PC-9 (cell line): Measurements from ENCODE around the gene CNKSR1. TPM values are rescaled to one million over a fixed set of nuclear protein-coding genes. Genes with fewer than 3 reads are reported as not detected.
A peak's percentile ranks its signal among the peaks of the same experiment; 100 is the strongest.

Experiments used
- BruUV-seq: library from RNA; stranded (reverse); fragments of 400-500 nt; replicated peaks from 2 replicates; lab custom pipeline; 2021; lab: Mats Ljungman, UMichigan
- CTCF ChIA-PET: fragments of 300-600 bp; sonication (Branson Sonifier 250); formaldehyde crosslinking; loops from one replicate; lab custom pipeline; 2022; ENCODE audit warnings: antibody characterized with exemption; lab: Charles Lee
- POLR2A ChIA-PET: fragments of 300-600 bp; sonication (Branson Sonifier 250); formaldehyde crosslinking; loops from one replicate; lab custom pipeline; 2022; ENCODE audit warnings: antibody characterized with exemption; ENCODE audit not compliant: unreplicated experiment; lab: Charles Lee
- DNase-seq, 2 experiments: peaks; one replicate each; pipeline versions ENCODE4 v3.0.0 to v3.0.0-alpha.2; 2015 to 2022; ENCODE audit warnings: mixed read lengths in 1 of 2
- H2AFZ ChIP-seq: fragments of 200-600 bp; sonication (generic); 2 replicates; pipeline ENCODE4 v1.8.1; 2017; ENCODE audit warnings: antibody characterized with exemption
- H3F3A ChIP-seq: fragments of 200-600 bp; sonication (generic); 2 replicates; pipeline ENCODE4 v1.8.1; 2017; ENCODE audit warnings: antibody characterized with exemption, mild to moderate bottlenecking, low read depth; ENCODE audit not compliant: insufficient read depth
- H3K27ac ChIP-seq: fragments of 200-600 bp; sonication (generic); 2 replicates; pipeline ENCODE4 v1.6.1; 2016; ENCODE audit warnings: mixed run types
- H3K27me3 ChIP-seq: fragments of 200-600 bp; sonication (generic); 2 replicates; pipeline ENCODE4 v1.6.1; 2016; ENCODE audit warnings: low read depth, mixed run types; ENCODE audit not compliant: insufficient read depth
- H3K36me3 ChIP-seq: fragments of 200-600 bp; sonication (generic); 2 replicates; pipeline ENCODE4 v1.6.1; 2016; ENCODE audit warnings: low read depth, mixed run types
- H3K4me1 ChIP-seq: fragments of 200-600 bp; sonication (generic); replicated peaks from 2 replicates; pipeline ENCODE4 v1.6.1; 2016; ENCODE audit warnings: mixed run types; ENCODE audit not compliant: insufficient read depth
- H3K4me2 ChIP-seq: fragments of 200-600 bp; sonication (generic); 2 replicates; pipeline ENCODE4 v1.6.1; 2017; ENCODE audit warnings: mixed run types
- H3K4me3 ChIP-seq: fragments of 200-600 bp; sonication (generic); 2 replicates; pipeline ENCODE4 v1.6.1; 2016; ENCODE audit warnings: mixed run types
- H3K79me2 ChIP-seq: fragments of 200-600 bp; sonication (generic); 2 replicates; pipeline ENCODE4 v1.6.1; 2017; ENCODE audit warnings: low read depth, mixed run types
- H3K9me2 ChIP-seq: fragments of 200-600 bp; sonication (generic); 2 replicates; pipeline ENCODE4 v1.8.1; 2017; ENCODE audit warnings: mild to moderate bottlenecking; ENCODE audit not compliant: insufficient read depth
- H3K9me3 ChIP-seq: fragments of 200-600 bp; sonication (generic); 2 replicates; pipeline ENCODE4 v1.8.1; 2016; ENCODE audit warnings: low read depth; ENCODE audit not compliant: insufficient read depth
- H4K20me1 ChIP-seq: fragments of 200-600 bp; sonication (generic); 2 replicates; pipeline ENCODE4 v1.8.1; 2017; ENCODE audit not compliant: insufficient read depth
- EZH2 ChIP-seq: fragments of 200-600 bp; sonication (generic); IDR thresholded peaks from 2 replicates; pipeline ENCODE4 v1.8.0; 2017; ENCODE audit warnings: antibody characterized with exemption, low read depth
- intact Hi-C: fragments of 100-400 bp; cut with micrococcal nuclease; formaldehyde crosslinking; loops from one replicate; pipeline ENCODE4 v1.10.0; 2022; ENCODE audit not compliant: unreplicated experiment
- total RNA-seq: library from RNA; stranded (reverse); gene quantifications from 2 replicates; pipeline ENCODE4 v1.2.3, GENCODE V29; 2021
- TF ChIP-seq, protein P1 (sequence below): fragments of 200-600 bp; sonication (generic); conservative IDR thresholded peaks from 2 replicates; pipeline ENCODE4 v1.6.1; 2017; ENCODE audit warnings: mixed run types, antibody characterized with exemption, mild to moderate bottlenecking, moderate library complexity

Gene CNKSR1
- total RNA-seq, 1 experiment from 2014 or later: 33.4 TPM

DNA sequence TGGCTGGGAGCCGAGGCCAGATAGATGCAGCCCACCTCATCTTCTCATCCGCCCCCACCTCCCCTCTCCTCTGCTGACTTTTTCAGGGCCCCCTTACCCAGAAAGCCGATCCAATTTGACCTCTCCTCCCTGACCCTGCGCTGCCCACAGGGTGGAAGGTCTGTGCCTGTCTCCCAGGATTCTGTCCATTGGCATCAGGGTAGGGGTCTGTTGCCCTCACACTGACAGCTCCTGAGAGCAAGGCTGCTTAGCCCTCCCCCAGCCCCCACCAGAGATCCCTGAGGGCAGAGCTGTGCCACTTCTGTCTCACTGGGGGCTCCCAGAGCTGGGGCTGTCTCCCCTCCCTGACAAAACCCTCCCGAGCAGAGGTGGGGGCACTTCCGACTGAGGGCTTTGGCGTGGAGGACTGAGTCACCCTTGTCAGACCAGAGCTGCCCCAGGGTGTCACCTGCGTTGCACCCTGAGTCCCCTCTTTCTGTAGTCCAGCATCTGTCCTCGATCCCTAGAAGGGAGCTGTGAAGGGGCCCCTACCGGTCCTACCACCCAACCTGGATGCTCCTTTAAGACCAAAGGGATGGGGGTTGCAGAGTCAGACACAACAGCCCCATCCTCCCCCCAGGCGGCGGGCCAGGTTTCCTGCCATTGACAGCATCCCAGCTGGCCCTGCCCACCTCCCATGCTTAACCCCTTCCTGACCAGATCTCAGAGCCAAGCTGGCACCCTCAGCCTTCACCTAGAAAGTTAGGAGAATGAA is 20.8 kb upstream of the CNKSR1 start:
- no peak for DNase-seq
- CTCF ChIA-PET: interaction anchor here (1.0 kb wide), 1 partner anchor 13 kb away, joined by 3 read pairs; the partner anchor contains the start of gene ZNF593
- intact Hi-C loops: no loop called here
- H3K27ac ChIP-seq: no peak overlapping the region
- H2AFZ ChIP-seq: no peak overlapping the region
- no peaks in the 10 kb centered on the region for H3K79me2 ChIP-seq
- H3K27me3 ChIP-seq: peaks cover 6% of the 10 kb centered on the region; the same call in 1 of the 2 replicates
- no peaks in the 10 kb centered on the region for H3K9me2 ChIP-seq
- peak overlapping the region; percentile 46 for H3K4me2 ChIP-seq
- H3F3A ChIP-seq: no peaks in the 10 kb centered on the region
- POLR2A ChIA-PET: interaction anchor here (0.6 kb wide), 1 partner anchor 117 kb away, joined by 3 read pairs; no protein-coding TSS in a partner anchor
- no peak for TF ChIP-seq EZH2
- TF ChIP-seq, protein P1, sequence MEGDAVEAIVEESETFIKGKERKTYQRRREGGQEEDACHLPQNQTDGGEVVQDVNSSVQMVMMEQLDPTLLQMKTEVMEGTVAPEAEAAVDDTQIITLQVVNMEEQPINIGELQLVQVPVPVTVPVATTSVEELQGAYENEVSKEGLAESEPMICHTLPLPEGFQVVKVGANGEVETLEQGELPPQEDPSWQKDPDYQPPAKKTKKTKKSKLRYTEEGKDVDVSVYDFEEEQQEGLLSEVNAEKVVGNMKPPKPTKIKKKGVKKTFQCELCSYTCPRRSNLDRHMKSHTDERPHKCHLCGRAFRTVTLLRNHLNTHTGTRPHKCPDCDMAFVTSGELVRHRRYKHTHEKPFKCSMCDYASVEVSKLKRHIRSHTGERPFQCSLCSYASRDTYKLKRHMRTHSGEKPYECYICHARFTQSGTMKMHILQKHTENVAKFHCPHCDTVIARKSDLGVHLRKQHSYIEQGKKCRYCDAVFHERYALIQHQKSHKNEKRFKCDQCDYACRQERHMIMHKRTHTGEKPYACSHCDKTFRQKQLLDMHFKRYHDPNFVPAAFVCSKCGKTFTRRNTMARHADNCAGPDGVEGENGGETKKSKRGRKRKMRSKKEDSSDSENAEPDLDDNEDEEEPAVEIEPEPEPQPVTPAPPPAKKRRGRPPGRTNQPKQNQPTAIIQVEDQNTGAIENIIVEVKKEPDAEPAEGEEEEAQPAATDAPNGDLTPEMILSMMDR: no peak
- no TSS peak for BruUV-seq
- no peaks in the 10 kb centered on the region; the same call in 1 of the 2 replicates for H3K4me1 ChIP-seq
- no peaks in the 10 kb centered on the region for H4K20me1 ChIP-seq
- no peaks in the 10 kb centered on the region for H3K9me3 ChIP-seq
- no peak overlapping the region for H3K4me3 ChIP-seq
- no peaks in the 10 kb centered on the region for H3K36me3 ChIP-seq

DNA sequence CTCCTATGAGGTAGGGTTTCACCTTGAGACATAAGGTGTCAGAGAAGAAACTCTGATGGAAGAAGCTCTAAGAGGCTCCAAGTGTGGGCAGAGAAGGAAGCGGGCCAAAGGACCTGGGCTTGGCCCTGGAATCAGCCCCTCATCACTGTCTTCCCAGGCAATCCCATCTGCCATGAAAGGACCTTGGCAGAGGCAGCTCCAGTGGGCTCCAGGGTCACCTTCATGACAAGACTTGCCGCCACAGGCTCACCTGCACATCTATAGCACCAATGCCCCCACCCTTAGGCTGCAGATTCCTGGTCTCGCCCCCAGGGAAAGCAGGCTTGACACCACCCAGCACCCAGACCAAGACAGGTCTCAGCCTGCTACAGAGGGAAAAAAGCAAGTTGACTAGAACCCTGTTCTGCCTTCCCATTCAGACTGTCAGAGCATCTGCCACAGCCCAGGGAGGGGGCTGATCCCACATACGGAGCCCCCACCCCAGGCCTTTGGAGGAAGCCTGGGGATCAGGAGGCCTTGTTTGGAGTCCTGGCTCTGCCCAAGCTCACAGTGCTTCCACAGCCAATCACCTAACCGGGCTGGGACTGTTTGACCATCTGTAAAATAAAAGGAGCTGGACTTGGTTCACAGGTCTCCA is 18.9 kb upstream of the CNKSR1 start:
- H3K9me3 ChIP-seq: no peaks in the 10 kb centered on the region
- no peaks in the 10 kb centered on the region for H3K9me2 ChIP-seq
- intact Hi-C loops: no loop called here
- peaks cover 18% of the 10 kb centered on the region for H3K27me3 ChIP-seq
- DNase-seq: no peak
- BruUV-seq: no TSS peak
- no peak for TF ChIP-seq EZH2
- TF ChIP-seq, protein P1: no peak
- POLR2A ChIA-PET: no interaction called here
- H2AFZ ChIP-seq: no peak overlapping the region
- H3K4me2 ChIP-seq: no peak overlapping the region
- no peak overlapping the region for H3K27ac ChIP-seq
- no peaks in the 10 kb centered on the region for H3K36me3 ChIP-seq
- H3K4me3 ChIP-seq: no peak overlapping the region
- H4K20me1 ChIP-seq: no peaks in the 10 kb centered on the region
- no peaks in the 10 kb centered on the region; the same call in 1 of the 2 replicates for H3F3A ChIP-seq
- no peaks in the 10 kb centered on the region; the same call in 1 of the 2 replicates for H3K4me1 ChIP-seq
- CTCF ChIA-PET: no interaction called here
- no peaks in the 10 kb centered on the region for H3K79me2 ChIP-seq

DNA sequence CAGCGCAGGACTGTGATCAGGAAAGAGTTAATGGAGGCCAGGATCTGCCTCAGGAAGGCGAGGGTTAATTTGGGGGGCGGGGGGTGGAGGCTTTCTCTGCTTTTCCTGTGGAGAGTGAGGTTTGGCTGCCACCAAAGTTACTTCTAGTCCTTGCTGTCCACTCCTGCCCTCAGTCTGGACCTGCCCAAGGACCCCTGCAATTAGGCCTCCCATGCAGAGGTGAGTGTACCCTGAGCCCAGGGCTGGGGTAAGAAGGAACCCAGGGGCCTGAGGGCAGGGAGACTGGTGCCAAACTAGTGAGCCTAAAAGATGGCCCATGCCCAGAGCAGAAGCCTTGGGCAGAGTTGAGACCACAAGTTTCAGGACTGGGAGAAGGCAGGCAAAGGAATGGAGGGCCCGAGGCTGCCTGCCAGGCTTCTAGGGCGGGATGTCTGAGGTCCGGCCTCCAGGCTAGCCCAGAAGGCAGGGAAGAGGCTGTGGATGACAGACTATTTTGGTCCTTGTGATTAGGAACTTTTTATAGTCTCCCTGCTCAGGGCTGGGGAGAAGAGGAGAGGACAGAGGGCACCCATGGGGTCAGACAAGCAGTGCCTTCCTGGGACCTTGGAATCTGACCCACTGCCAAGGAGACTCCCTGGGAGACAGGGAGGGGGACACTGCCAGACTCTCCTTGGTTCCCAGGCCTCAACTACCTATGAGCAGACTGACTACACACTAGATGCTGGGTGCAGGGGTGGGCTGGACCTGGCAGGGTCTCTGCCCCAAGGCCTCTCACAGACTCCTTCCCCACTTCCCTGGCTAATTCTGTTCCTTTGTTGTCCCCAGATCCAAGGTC is 18.2 kb upstream of the CNKSR1 start, which contains the start of gene FAM110D:
Gene FAM110D, plus strand, starts transcription at position 172 of the 835 bp plus-strand sequence. CDS start 2,213 bp downstream, outside the sequence.
- H3K9me2 ChIP-seq: no peaks in the 10 kb centered on the region
- no peaks in the 10 kb centered on the region for H3K79me2 ChIP-seq
- no peaks in the 10 kb centered on the region for H3K36me3 ChIP-seq
- TF ChIP-seq EZH2: no peak
- TF ChIP-seq, protein P1: no peak
- H3K4me3 ChIP-seq: no peak within 1 kb of the TSS
- intact Hi-C loops: no loop called here
- H3K27me3 ChIP-seq: peaks cover 18% of the 10 kb centered on the region
- H2AFZ ChIP-seq: no peak within 1 kb of the TSS
- H3K4me2 ChIP-seq: no peak within 1 kb of the TSS
- POLR2A ChIA-PET: no interaction called here
- no peaks in the 10 kb centered on the region for H4K20me1 ChIP-seq
- peaks cover 3% of the 10 kb centered on the region; the same call in 1 of the 2 replicates for H3K4me1 ChIP-seq
- no peak for DNase-seq
- H3F3A ChIP-seq: no peaks in the 10 kb centered on the region; the same call in 1 of the 2 replicates
- no peak within 1 kb of the TSS for H3K27ac ChIP-seq
- no peaks in the 10 kb centered on the region for H3K9me3 ChIP-seq
- CTCF ChIA-PET: no interaction called here
- no TSS peak for BruUV-seq
